Astrocyte (in vitro differentiated cells and primary cell): ENCODE data around the gene GADD45B. TPM values are rescaled to one million over a fixed set of nuclear protein-coding genes. Genes with fewer than 3 reads are reported as not detected.

Source experiments
- DNase-seq: peaks from one replicate; pipeline ENCODE4 v3.0.0-alpha.2; 2010; ENCODE audit warnings: low read depth
- FAIRE-seq: peaks from 2 replicates; lab custom pipeline; 2011; peaks lifted over from hg19 to GRCh38; lab: Jason Lieb, UNC
- H2AFZ ChIP-seq: 2 replicates; pipeline ENCODE4 v1.6.0; 2012; ENCODE audit warnings: low read depth, low read length, inconsistent platforms
- H3K27ac ChIP-seq: 2 replicates; pipeline ENCODE4 v1.5.1; 2011; ENCODE audit warnings: low read depth, low read length, inconsistent platforms
- H3K27me3 ChIP-seq: 2 replicates; pipeline ENCODE4 v1.6.0; 2011; ENCODE audit warnings: low read length, inconsistent platforms; ENCODE audit not compliant: insufficient read depth
- H3K36me3 ChIP-seq: 2 replicates; pipeline ENCODE4 v1.5.1; 2011; ENCODE audit warnings: low read length, inconsistent platforms; ENCODE audit not compliant: insufficient read depth
- H3K4me1 ChIP-seq: 2 replicates; pipeline ENCODE4 v1.5.1; 2011; ENCODE audit warnings: low read length, inconsistent platforms; ENCODE audit not compliant: insufficient read depth
- H3K4me2 ChIP-seq: 2 replicates; pipeline ENCODE4 v1.6.0; 2012; ENCODE audit warnings: low read length, inconsistent platforms
- H3K4me3 ChIP-seq: 2 replicates; pipeline ENCODE4 v1.5.1; 2011; ENCODE audit warnings: low read depth, mild to moderate bottlenecking, low read length, inconsistent platforms; ENCODE audit not compliant: insufficient read depth
- H3K79me2 ChIP-seq: 2 replicates; pipeline ENCODE4 v1.6.0; 2012; ENCODE audit warnings: mild to moderate bottlenecking, low read length, inconsistent platforms; ENCODE audit not compliant: insufficient read depth
- H3K9ac ChIP-seq: 2 replicates; pipeline ENCODE4 v1.6.0; 2012; ENCODE audit warnings: mild to moderate bottlenecking, low read length, inconsistent platforms
- H3K9me3 ChIP-seq: 2 replicates; pipeline ENCODE4 v1.5.1; 2012; ENCODE audit warnings: low read depth, mild to moderate bottlenecking, low read length, inconsistent platforms; ENCODE audit not compliant: insufficient read depth
- H4K20me1 ChIP-seq: 2 replicates; pipeline ENCODE4 v1.6.0; 2012; ENCODE audit warnings: low read length, inconsistent platforms; ENCODE audit not compliant: insufficient read depth
- H3K27ac Mint-ChIP-seq: one replicate; pipeline ENCODE4 v1.8.0; 2021; ENCODE audit warnings: mild to moderate bottlenecking, mixed read lengths; ENCODE audit not compliant: unreplicated experiment
- H3K27me3 Mint-ChIP-seq: one replicate; pipeline ENCODE4 v1.8.0; 2021; ENCODE audit warnings: low read depth, mixed read lengths; ENCODE audit not compliant: unreplicated experiment
- H3K36me3 Mint-ChIP-seq: one replicate; pipeline ENCODE4 v1.8.0; 2021; ENCODE audit warnings: low read depth, mixed read lengths; ENCODE audit not compliant: unreplicated experiment
- H3K4me1 Mint-ChIP-seq: one replicate; pipeline ENCODE4 v1.8.0; 2021; ENCODE audit warnings: low read depth, mixed read lengths; ENCODE audit not compliant: unreplicated experiment
- H3K4me3 Mint-ChIP-seq: one replicate; pipeline ENCODE4 v1.8.0; 2021; ENCODE audit warnings: mild to moderate bottlenecking, moderate library complexity, mixed read lengths; ENCODE audit not compliant: unreplicated experiment
- H3K9me3 Mint-ChIP-seq: one replicate; pipeline ENCODE4 v1.8.0; 2021; ENCODE audit warnings: mild to moderate bottlenecking, mixed read lengths; ENCODE audit not compliant: unreplicated experiment
- EZH2 ChIP-seq: IDR thresholded peaks from 2 replicates; pipeline ENCODE4 v1.6.1; 2012; ENCODE audit warnings: mild to moderate bottlenecking, low read length, inconsistent platforms; ENCODE audit not compliant: insufficient read depth
- microRNA-seq: library from miRNA; unstranded; fragments of <30 nt; microRNA quantifications from one replicate; pipeline ENCODE4 v1.2.0, GENCODE V29; 2020
- total RNA-seq: library from RNA; stranded (reverse); gene quantifications from 2 replicates; pipeline ENCODE4 v1.2.1, GENCODE V29; 2021
- TF ChIP-seq, protein P1 (sequence below): IDR thresholded peaks from 2 replicates; pipeline ENCODE4 v1.5.1; 2011; ENCODE audit warnings: low read depth, mild to moderate bottlenecking, inconsistent platforms, low read length, moderate library complexity; ENCODE audit not compliant: insufficient read depth

GADD45B gene
- total RNA-seq, 1 donor from 2014 or later = 161 TPM

GRCh38 chr19:2527686-2528085 is 51.8 kb downstream of the GADD45B start:
- peaks cover 39% of the 10 kb centered on the region for H3K4me1 ChIP-seq
- no peaks in the 10 kb centered on the region for H3K27me3 ChIP-seq
- no peaks in the 10 kb centered on the region for H3K36me3 ChIP-seq
- H3K27ac ChIP-seq = no peak overlapping the region
- peaks cover 13% of the 10 kb centered on the region for H3K4me1 Mint-ChIP-seq
- H3K79me2 ChIP-seq = no peaks in the 10 kb centered on the region
- no peaks in the 10 kb centered on the region for H3K9me3 ChIP-seq
- H3K27ac Mint-ChIP-seq = no peak overlapping the region
- no peak overlapping the region for H3K4me2 ChIP-seq
- H2AFZ ChIP-seq = no peak overlapping the region
- no peak overlapping the region for H3K4me3 Mint-ChIP-seq
- H3K4me3 ChIP-seq = no peak overlapping the region
- no peaks in the 10 kb centered on the region for H3K27me3 Mint-ChIP-seq
- H3K9me3 Mint-ChIP-seq = peaks cover 2% of the 10 kb centered on the region
- FAIRE-seq (no peak), DNase-seq (no peak)
- H3K36me3 Mint-ChIP-seq = peaks cover 2% of the 10 kb centered on the region
- H4K20me1 ChIP-seq = no peaks in the 10 kb centered on the region
- no peak overlapping the region for H3K9ac ChIP-seq
- TF ChIP-seq EZH2 = no peak
- TF ChIP-seq, protein P1, sequence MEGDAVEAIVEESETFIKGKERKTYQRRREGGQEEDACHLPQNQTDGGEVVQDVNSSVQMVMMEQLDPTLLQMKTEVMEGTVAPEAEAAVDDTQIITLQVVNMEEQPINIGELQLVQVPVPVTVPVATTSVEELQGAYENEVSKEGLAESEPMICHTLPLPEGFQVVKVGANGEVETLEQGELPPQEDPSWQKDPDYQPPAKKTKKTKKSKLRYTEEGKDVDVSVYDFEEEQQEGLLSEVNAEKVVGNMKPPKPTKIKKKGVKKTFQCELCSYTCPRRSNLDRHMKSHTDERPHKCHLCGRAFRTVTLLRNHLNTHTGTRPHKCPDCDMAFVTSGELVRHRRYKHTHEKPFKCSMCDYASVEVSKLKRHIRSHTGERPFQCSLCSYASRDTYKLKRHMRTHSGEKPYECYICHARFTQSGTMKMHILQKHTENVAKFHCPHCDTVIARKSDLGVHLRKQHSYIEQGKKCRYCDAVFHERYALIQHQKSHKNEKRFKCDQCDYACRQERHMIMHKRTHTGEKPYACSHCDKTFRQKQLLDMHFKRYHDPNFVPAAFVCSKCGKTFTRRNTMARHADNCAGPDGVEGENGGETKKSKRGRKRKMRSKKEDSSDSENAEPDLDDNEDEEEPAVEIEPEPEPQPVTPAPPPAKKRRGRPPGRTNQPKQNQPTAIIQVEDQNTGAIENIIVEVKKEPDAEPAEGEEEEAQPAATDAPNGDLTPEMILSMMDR = no peak

Small RNA genes lying within 50 kb of the gene (microRNA-seq; reads per million reads assigned to microRNA genes)
- gene MIR7108 = 11.5 reads per million, percentile 38 among the genes with 10 or more reads in this experiment

Other genes with a start within 250 kb of the GADD45B start
- 69.9 and 78.3 TPM in 2 replicates for gene PLEKHJ1, start 239.8 kb upstream of the GADD45B start, total RNA-seq
- 76.6 and 83.2 TPM in 2 replicates for gene SF3A2, start 239.3 kb upstream of the GADD45B start, total RNA-seq
- gene AMH, start 226.8 kb upstream of the GADD45B start, total RNA-seq = 3.5 and 4.6 TPM in 2 replicates
- 0.36 and 1.3 TPM in 2 replicates for gene JSRP1, start 219.7 kb upstream of the GADD45B start, total RNA-seq
- gene PEAK3, start 194.0 kb upstream of the GADD45B start, total RNA-seq = 0.18 TPM in 1 of 2 replicates, not detected in the other
- gene LINGO3, start 168.0 kb upstream of the GADD45B start, total RNA-seq = not detected in 2 replicates
- 91.4 and 97.6 TPM in 2 replicates for gene LSM7, start 147.5 kb upstream of the GADD45B start, total RNA-seq
- 52.2 and 55.4 TPM in 2 replicates for gene SPPL2B, start 147.4 kb upstream of the GADD45B start, total RNA-seq
- 0.16 and 0.17 TPM in 2 replicates for gene TMPRSS9, start 115.9 kb upstream of the GADD45B start, total RNA-seq
- gene TIMM13, start 48.5 kb upstream of the GADD45B start, total RNA-seq = 93.4 and 105 TPM in 2 replicates
- 64.0 and 72.1 TPM in 2 replicates for gene LMNB2, start 19.2 kb upstream of the GADD45B start, total RNA-seq
- gene GNG7, start 226.6 kb downstream of the GADD45B start, total RNA-seq = 1.8 and 2.4 TPM in 2 replicates
- 5.9 and 9.3 TPM in 2 replicates for gene DIRAS1, start 245.2 kb downstream of the GADD45B start, total RNA-seq